Fibroblast of villous mesenchyme (primary cell): ENCODE measurements around the gene CIAO2B. TPM values are rescaled to one million over a fixed set of nuclear protein-coding genes. Genes with fewer than 3 reads are reported as not detected.
"Not testable (repeated sequence)": the region's sequence is repeated elsewhere in the genome, so short reads cannot be mapped to it uniquely, and the experiment has no call there.

Experiments
- DNase-seq: peaks from one replicate; pipeline ENCODE4 v3.0.0-alpha.2; 2010; ENCODE audit warnings: low read depth
- H3K4me3 ChIP-seq: 2 replicates; pipeline ENCODE4 v1.5.1; 2011; ENCODE audit warnings: low read depth, mild to moderate bottlenecking, low read length
- total RNA-seq: library from RNA; depleted of rRNA; stranded (reverse); fragments of >200 nt; gene quantifications from 2 replicates; pipeline ENCODE4 v1.2.3, GENCODE V29; 2012
- TF ChIP-seq, protein P1 (sequence below): IDR thresholded peaks from 2 replicates; pipeline ENCODE4 v1.5.1; 2012; ENCODE audit warnings: low read depth, mild to moderate bottlenecking, low read length; ENCODE audit not compliant: insufficient read depth

Gene CIAO2B
- total RNA-seq, 1 donor = 136 TPM

DNA sequence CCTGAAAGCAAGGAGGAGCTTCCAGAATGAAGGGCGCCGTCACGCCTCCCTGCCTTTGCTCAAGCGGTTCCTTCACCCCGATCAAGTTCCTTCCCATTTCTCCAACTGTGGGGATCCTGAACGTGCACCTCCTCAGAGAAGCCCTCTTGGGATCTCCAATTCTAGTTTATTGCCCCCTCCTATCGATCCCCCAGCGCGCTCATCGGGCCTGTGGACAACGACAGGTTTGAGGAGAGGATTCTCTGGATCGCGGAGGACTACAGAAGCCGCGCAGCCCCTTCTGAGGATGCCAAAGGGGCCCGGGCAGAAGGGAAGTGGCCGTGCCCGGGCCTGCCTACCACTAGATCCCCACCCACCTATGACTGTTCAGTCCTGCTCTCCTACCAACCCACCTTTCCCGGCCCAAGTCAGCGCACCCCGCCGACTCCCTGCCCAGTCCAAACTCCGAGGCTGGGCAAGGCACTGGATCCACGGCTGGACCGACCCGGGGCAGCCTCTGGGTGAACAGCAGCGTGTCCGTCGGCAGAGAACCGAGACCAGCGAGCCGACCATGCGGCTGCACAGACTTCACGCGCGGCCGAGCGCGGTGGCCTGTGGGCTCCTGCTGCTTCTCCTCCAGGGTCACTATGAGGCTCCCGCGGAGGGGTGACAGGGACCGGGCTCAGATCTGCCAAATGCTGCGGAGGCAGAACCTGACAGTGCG is 14.1 kb upstream of the CIAO2B start:
- peak overlapping the region; percentile 56 for H3K4me3 ChIP-seq
- DNase-seq = no peak
- TF ChIP-seq, protein P1, sequence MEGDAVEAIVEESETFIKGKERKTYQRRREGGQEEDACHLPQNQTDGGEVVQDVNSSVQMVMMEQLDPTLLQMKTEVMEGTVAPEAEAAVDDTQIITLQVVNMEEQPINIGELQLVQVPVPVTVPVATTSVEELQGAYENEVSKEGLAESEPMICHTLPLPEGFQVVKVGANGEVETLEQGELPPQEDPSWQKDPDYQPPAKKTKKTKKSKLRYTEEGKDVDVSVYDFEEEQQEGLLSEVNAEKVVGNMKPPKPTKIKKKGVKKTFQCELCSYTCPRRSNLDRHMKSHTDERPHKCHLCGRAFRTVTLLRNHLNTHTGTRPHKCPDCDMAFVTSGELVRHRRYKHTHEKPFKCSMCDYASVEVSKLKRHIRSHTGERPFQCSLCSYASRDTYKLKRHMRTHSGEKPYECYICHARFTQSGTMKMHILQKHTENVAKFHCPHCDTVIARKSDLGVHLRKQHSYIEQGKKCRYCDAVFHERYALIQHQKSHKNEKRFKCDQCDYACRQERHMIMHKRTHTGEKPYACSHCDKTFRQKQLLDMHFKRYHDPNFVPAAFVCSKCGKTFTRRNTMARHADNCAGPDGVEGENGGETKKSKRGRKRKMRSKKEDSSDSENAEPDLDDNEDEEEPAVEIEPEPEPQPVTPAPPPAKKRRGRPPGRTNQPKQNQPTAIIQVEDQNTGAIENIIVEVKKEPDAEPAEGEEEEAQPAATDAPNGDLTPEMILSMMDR = no peak

DNA sequence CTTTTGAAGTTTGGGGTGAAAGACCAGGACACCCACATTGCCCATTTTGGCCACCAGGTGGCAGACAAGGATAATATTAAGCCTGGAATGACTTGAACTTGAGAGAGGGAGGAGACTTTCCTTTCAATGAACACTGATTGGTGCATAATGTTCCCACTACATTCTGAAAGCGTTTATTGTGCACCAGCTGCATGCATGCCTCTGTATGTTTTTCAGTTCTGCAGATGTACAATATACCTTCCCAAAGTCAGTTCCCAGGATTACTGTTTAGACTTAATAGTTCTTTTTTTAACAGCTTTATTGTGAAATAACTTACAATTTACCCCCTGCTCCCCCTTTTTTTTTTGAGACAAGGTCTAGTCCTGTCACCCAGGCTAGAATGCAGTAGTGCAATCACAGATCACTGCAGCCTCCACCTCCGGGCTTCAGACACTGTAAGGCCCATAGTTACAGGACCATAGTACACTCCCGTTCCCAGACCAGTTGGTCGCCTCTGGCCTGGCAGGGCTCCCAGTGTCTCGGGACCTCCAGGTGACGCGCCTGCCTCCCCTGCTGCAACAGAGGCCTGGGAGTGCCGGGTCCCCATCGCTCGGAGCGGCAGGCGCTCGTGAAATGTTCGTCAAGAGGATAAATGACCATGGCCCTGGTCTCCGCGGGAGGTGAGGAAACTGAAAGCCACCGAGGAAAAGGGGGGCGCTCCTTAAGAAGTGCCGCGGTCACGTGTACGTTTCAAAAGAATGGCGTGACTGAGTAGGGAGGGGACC is 13.3 kb upstream of the CIAO2B start:
- DNase-seq = peak; percentile 85
- TF ChIP-seq, protein P1 = peak; percentile 90
- peak overlapping the region; percentile 56 for H3K4me3 ChIP-seq

DNA sequence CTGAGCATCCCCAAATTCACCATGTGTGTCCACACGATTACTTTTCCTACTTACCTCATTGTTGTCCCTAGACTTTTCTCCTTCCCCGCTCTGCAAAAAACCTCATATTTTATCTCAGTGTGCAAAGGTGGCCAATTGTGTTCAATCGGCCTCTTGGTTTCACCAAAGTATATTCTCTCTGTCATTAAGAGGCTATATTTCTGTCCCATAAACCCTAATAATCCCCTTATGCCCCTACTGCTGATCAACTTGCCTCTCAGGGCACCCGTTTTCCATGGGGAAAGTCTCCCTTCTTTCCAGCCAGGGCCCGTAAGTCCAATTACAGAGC is 12.7 kb upstream of the CIAO2B start:
- no peak overlapping the region for H3K4me3 ChIP-seq
- TF ChIP-seq, protein P1 = no peak
- DNase-seq = no peak

DNA sequence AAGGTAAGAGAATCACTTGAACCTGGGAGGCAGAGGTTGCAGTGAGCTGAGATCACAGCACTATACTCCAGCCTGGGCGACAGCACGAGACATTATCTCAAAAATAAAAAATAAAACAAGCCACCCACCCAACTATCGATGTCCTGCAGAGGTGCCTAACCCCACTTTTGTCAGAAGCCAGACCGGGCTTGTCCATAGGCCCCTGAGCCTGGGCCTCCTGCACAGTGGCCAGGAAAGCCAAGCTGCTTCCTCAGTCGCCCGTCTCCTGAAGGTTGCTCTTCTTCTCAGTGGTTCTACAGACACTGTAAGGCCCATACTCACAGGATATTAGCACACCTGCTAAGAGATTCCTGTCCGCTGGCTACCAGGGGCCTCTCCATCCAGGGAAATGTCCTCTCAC is 12.3 kb upstream of the CIAO2B start:
- TF ChIP-seq, protein P1 = no peak
- H3K4me3 ChIP-seq = no peak overlapping the region
- no peak for DNase-seq

DNA sequence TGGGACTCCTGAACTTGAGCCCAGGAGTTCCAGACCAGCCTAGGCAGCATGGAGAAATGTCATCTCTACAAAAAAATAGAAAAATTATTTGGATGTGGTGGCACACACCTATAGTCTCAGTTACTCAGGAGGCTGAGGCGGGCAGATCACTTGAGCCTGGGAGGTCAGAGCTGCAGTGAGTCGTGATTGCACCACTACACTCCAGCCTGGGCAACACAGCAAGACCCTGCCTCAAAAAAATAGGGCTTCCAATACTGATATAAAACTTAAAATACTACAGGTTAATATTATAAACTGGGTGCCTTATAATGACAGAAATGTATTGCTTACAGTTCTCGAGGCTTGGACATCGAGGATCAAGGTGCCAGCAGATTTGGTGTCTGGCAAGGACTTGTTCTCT is 11.7 kb upstream of the CIAO2B start:
- no peak overlapping the region for H3K4me3 ChIP-seq
- no peak for DNase-seq
- TF ChIP-seq, protein P1 = no peak

DNA sequence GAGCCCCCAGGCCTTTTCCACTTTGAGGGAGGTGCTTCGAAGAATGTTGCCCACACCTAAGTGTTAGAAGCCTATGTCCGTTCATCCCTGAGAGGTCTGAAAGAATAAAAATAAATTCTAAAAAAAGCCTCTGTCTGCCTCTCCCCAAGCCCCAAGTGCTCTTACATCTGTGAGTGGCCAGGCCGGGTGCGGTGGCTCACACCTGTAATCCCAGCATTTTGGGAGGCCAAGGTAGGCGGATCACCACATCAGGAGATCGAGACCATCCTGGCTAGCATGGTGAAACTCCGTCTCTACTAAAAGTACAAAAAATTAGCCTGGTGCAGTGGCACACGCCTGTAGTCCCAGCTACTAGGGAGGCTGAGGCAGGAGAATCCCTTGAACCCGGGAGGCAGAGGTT is 10.8 kb upstream of the CIAO2B start:
- H3K4me3 ChIP-seq, DNase-seq: not testable (repeated sequence)

DNA sequence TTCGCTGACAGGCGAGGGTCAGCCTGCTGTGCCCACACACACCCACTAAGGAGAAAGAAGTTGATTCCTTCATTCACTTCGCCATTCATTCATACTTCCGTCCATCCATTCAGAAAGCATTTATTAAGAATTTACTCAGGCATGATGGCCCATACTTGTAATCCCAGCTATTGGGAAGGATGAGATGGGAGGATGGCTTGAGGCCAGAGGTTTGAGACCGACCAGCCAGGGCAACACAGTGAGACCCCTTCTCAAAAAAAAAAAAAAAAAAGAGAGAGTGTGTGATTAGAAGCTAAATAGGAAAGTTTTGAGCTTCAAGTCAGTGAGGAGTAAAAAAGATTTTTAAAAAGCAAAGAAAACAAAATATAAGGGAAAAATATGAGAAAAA is 9.8 kb upstream of the CIAO2B start:
- H3K4me3 ChIP-seq = no peak overlapping the region
- TF ChIP-seq, protein P1 = no peak
- no peak for DNase-seq
